ENCODE data around the gene PFDN6.

The PFDN6 gene

DNA sequence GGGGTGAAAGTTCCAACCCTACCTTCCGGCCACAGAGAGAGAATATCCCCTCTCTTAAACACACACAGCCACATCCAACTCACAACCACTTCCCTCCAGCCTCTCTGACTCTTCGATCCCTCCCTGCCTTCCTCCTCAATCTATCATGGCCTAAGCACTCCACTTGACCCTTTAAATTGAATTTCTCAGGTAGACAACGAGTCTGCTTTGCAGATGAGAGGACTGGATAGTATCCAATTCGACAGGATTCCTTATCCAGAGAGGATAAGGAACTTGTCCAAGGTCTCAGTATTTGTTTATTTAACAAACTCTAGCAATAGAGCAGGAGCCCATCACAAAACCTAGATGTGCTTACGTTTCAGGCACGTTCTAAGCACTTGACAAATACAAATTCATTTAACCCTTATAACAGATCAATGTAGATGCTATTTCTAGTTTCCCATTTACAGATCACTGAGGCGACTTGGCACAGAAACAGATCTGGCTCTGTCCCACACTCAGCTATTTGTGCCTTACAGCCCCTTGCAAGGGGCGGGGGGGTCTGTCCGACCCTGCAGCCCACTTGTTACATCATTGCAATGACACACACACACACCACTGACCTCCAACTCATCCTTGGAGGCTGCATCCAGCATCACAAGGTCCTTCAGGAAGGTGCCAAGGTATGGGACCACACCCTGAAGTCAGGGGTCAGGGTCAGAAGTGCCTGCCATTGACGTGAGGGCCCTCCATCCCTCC is 4.9 kb downstream of the PFDN6 start:
- Histone ChIP-seq H3K9me3 (ENCODE audit: control insufficient read depth in 5 of 5, low read length in 5 of 5) (no peaks in the 10 kb centered on the region), H3K4me1 (ENCODE audit: control insufficient read depth in 5 of 5, insufficient read depth in 5 of 5, low read length in 5 of 5) (peaks cover 5 to 33% (median 30%) of the 10 kb centered on the region in 5 donors), H3K36me3 (ENCODE audit: control insufficient read depth in 5 of 5, insufficient read depth in 5 of 5, low read length in 5 of 5) (peaks cover 0 to 62% (median 58%) of the 10 kb centered on the region in 5 donors), H3K4me3 (ENCODE audit: low read depth in 1 of 5, low read length in 5 of 5) (no peak overlapping the region), H3K27me3 (ENCODE audit: control insufficient read depth in 5 of 5, insufficient read depth in 4 of 5, low read length in 5 of 5) (no peaks in the 10 kb centered on the region), H3K9ac (ENCODE audit: low read length in 5 of 5) (no peak overlapping the region), H3K27ac (ENCODE audit: low read depth, low read length) (no peak overlapping the region)

DNA sequence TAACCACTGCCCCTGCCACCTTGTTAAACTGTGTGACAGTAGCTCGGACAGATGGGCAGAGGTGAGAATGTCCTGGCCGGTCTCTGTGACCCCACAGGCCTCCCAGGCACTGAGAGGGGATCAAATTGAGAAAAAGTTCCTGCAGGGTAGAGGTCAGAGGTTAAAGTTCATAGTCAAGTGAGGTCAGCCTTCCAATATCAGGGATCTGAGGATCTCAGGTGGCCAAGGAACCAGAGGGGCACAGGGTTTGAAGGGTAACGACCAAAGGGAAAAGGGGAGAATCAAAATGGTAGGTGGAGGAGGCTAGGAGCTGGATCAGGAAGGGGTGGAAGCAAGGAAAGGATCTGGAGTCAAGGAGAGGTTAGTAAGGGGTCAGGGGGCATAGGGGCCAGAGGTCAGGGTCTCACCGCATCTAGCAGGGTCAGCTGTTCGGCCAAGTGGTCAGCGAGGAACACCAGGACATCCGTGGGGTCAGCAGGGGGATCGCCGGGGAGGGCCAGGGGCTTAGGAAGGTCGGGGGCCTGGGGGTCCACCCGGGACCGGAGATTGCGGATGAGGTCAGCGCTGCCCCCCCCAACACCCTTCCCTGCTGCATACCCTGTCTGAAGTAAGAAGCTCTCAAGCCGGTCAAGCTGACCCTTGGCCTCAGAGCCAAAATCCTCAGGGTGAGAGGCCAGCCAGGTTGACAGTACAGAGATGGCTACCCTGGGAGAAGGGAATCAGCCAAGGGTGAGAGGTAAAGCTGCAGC is 6.4 kb downstream of the PFDN6 start:
- peaks cover 0 to 62% (median 57%) of the 10 kb centered on the region in 5 donors for H3K36me3 ChIP-seq (ENCODE audit: control insufficient read depth in 5 of 5, insufficient read depth in 5 of 5, low read length in 5 of 5)
- no peak overlapping the region for H3K27ac ChIP-seq (ENCODE audit: low read depth, low read length)

DNA sequence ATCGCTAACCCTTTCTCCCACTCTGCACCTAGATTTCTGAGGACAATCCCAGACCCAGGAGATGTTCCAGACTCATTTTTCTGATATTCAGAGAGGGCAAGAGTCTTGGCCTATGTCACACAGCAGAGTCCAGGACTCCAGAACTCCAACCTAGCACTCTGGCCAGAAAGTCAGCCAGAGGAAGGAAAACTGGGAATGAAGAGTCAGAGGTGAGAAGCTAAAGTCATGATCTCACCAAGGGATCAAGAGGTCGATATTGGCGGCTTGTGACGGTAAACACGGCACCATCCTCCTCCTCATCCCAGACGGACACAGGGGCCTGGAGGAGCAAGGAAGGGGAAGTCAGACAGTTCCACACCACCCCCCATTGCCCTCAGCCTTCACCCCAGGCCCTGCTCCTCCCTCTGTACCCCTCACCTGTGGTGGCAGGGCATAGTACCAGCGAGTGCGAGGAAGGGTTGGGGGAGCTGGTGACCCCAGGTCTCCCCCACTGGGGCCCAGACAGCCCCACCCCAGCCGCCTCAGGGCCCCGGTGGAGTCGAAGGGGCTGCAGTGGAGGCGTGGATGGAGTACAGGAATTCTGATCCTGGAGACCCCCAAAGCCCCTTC is 7.5 kb downstream of the PFDN6 start:
- Histone ChIP-seq H3K27ac (ENCODE audit: low read depth, low read length) (peak overlapping the region; percentile 74), H3K9me3 (ENCODE audit: control insufficient read depth in 5 of 5, low read length in 5 of 5) (no peaks in the 10 kb centered on the region), H3K36me3 (ENCODE audit: control insufficient read depth in 5 of 5, insufficient read depth in 5 of 5, low read length in 5 of 5) (peaks cover 0 to 55% (median 48%) of the 10 kb centered on the region in 5 donors), H3K4me3 (ENCODE audit: low read depth in 1 of 5, low read length in 5 of 5) (peak overlapping the region; percentile 23 to 98 (median 80)), H3K4me1 (ENCODE audit: control insufficient read depth in 5 of 5, insufficient read depth in 5 of 5, low read length in 5 of 5) (peaks cover 2 to 41% (median 26%) of the 10 kb centered on the region in 5 donors), H3K9ac (ENCODE audit: low read length in 5 of 5) (peak overlapping the region in 4 of 5 donors; percentile 59 to 86 (median 72)), H3K27me3 (ENCODE audit: control insufficient read depth in 5 of 5, insufficient read depth in 4 of 5, low read length in 5 of 5) (no peaks in the 10 kb centered on the region)

More for the DNA sequence above, 6.4 kb downstream of the PFDN6 start:
- Histone ChIP-seq H3K9ac (ENCODE audit: low read length in 5 of 5) (no peak overlapping the region), H3K27me3 (ENCODE audit: control insufficient read depth in 5 of 5, insufficient read depth in 4 of 5, low read length in 5 of 5) (no peaks in the 10 kb centered on the region), H3K4me1 (ENCODE audit: control insufficient read depth in 5 of 5, insufficient read depth in 5 of 5, low read length in 5 of 5) (peaks cover 2 to 34% (median 26%) of the 10 kb centered on the region in 5 donors), H3K9me3 (ENCODE audit: control insufficient read depth in 5 of 5, low read length in 5 of 5) (no peaks in the 10 kb centered on the region), H3K4me3 (ENCODE audit: low read depth in 1 of 5, low read length in 5 of 5) (no peak overlapping the region)

DNA sequence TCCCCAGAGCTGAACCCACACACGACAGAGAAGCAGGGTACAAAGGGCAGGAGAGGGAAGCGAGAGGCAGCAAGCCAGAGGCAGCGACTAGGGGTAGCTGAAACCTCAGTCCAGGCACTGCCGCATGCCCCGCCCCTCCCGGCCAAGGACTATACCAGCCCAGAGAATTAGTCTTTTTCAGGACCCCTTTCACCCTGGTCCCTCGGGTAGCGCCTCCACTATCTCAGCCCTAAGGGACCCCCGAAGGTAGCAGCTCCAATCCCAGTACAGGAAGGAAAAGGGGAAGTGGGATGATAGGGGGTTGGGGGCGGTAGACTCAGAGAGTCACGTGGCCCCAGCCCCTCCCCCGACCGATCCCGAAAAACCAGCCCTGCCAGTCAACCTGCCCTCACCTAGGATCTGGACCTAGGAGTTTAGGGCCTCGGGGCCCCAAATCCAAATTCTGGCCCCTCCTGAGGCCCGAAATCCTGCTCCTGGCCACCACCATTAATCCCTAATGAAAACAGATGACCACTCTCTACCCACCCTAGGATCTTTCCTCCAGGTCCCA is 8.1 kb downstream of the PFDN6 start:
- Histone ChIP-seq H3K4me1 (ENCODE audit: control insufficient read depth in 5 of 5, insufficient read depth in 5 of 5, low read length in 5 of 5) (peaks cover 2 to 41% (median 26%) of the 10 kb centered on the region in 5 donors), H3K36me3 (ENCODE audit: control insufficient read depth in 5 of 5, insufficient read depth in 5 of 5, low read length in 5 of 5) (peaks cover 0 to 51% (median 42%) of the 10 kb centered on the region in 5 donors), H3K27ac (ENCODE audit: low read depth, low read length) (peak overlapping the region; percentile 74), H3K9me3 (ENCODE audit: control insufficient read depth in 5 of 5, low read length in 5 of 5) (no peaks in the 10 kb centered on the region), H3K27me3 (ENCODE audit: control insufficient read depth in 5 of 5, insufficient read depth in 4 of 5, low read length in 5 of 5) (no peaks in the 10 kb centered on the region), H3K4me3 (ENCODE audit: low read depth in 1 of 5, low read length in 5 of 5) (peak overlapping the region; percentile 23 to 98 (median 80)), H3K9ac (ENCODE audit: low read length in 5 of 5) (peak overlapping the region; percentile 59 to 86 (median 72))

DNA sequence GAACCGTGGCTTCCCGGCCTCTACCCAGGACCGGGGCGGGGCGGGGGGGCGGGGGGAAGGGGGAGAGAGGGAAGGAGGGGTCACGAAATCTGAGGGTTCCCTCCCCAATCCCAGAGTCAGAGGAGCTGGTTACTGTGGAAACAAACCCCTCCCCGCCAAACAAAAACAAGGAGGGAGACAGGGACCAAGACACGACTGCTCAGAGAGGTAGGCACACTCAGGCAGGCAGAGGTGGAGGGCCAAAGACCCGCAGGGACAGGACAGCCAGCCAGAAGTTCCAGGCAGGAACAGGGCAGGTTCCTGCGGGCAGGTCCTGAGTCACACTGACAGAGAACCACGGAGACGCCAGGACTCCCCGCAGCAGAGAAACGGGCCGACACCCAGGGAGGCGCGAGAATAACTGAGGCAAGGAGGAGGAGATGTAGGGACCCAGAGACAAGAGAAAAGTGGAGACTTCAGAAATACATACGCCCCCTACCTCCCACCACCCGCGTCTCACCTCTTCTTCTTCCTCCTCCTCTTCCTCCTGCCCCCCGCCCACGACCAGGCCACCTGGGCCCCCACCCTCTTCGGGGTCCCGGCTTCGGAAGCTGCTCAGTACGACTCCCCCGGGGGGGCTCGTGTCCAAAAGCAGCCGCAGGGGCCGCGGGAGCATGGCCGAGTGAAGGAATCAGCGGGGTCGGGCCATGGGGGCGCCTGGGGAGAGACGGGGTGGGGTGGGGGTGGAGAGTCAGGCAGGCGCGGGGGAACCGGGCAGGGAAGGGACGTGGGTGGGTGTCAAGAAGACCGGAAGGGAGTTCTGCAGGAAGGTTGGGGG is 8.8 kb downstream of the PFDN6 start:
- Histone ChIP-seq H3K27me3 (ENCODE audit: control insufficient read depth in 5 of 5, insufficient read depth in 4 of 5, low read length in 5 of 5) (no peaks in the 10 kb centered on the region), H3K9me3 (ENCODE audit: control insufficient read depth in 5 of 5, low read length in 5 of 5) (no peaks in the 10 kb centered on the region), H3K4me3 (ENCODE audit: low read depth in 1 of 5, low read length in 5 of 5) (peak overlapping the region; percentile 69 to 98 (median 91)), H3K27ac (ENCODE audit: low read depth, low read length) (peak overlapping the region; percentile 93), H3K9ac (ENCODE audit: low read length in 5 of 5) (peak overlapping the region in 4 of 5 donors; percentile 73 to 94 (median 90)), H3K4me1 (ENCODE audit: control insufficient read depth in 5 of 5, insufficient read depth in 5 of 5, low read length in 5 of 5) (peaks cover 2 to 41% (median 26%) of the 10 kb centered on the region in 5 donors), H3K36me3 (ENCODE audit: control insufficient read depth in 5 of 5, insufficient read depth in 5 of 5, low read length in 5 of 5) (peaks cover 0 to 47% (median 35%) of the 10 kb centered on the region in 5 donors)

DNA sequence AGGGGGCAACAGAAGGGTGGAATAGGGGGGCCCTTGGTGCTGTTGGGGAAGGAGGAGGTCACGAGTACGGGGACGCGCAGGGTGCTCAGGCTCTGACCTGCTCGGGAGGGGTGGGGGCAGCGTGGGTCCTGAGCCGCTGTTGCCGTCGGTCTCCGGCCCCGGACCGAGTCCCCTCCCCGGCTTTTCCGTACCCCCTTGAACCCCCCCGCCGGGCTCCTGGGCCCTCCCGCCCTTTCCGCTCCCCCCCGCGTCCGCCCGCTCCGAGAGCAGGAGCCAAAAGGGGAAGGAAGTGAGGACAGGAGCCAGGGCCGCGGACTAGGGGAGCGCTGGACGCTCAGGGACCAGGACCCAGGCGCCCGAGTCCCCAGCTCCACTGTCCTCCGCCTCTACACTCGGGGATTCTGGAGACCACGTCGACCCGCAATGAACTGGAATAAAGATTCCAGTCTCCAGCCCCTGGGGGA is 9.4 kb downstream of the PFDN6 start, which contains the start of gene RGL2:
Gene RGL2 (minus strand): TSS at position 170 of the 464 bp plus-strand sequence. CDS start 332 bp downstream, outside the sequence.
- H3K9ac ChIP-seq (ENCODE audit: low read length in 5 of 5), result peak within 1 kb of the TSS; percentile 73 to 94 (median 90)
- peak within 1 kb of the TSS; percentile 74 to 98 (median 91) for H3K4me3 ChIP-seq (ENCODE audit: low read depth in 1 of 5, low read length in 5 of 5)
- no peaks in the 10 kb centered on the region for H3K9me3 ChIP-seq (ENCODE audit: control insufficient read depth in 5 of 5, low read length in 5 of 5)
- H3K27ac ChIP-seq (ENCODE audit: low read depth, low read length), result peak within 1 kb of the TSS; percentile 93
- peaks cover 2 to 41% (median 26%) of the 10 kb centered on the region in 5 donors for H3K4me1 ChIP-seq (ENCODE audit: control insufficient read depth in 5 of 5, insufficient read depth in 5 of 5, low read length in 5 of 5)
- H3K36me3 ChIP-seq (ENCODE audit: control insufficient read depth in 5 of 5, insufficient read depth in 5 of 5, low read length in 5 of 5), result peaks cover 0 to 44% (median 33%) of the 10 kb centered on the region in 5 donors
- H3K27me3 ChIP-seq (ENCODE audit: control insufficient read depth in 5 of 5, insufficient read depth in 4 of 5, low read length in 5 of 5), result no peaks in the 10 kb centered on the region

DNA sequence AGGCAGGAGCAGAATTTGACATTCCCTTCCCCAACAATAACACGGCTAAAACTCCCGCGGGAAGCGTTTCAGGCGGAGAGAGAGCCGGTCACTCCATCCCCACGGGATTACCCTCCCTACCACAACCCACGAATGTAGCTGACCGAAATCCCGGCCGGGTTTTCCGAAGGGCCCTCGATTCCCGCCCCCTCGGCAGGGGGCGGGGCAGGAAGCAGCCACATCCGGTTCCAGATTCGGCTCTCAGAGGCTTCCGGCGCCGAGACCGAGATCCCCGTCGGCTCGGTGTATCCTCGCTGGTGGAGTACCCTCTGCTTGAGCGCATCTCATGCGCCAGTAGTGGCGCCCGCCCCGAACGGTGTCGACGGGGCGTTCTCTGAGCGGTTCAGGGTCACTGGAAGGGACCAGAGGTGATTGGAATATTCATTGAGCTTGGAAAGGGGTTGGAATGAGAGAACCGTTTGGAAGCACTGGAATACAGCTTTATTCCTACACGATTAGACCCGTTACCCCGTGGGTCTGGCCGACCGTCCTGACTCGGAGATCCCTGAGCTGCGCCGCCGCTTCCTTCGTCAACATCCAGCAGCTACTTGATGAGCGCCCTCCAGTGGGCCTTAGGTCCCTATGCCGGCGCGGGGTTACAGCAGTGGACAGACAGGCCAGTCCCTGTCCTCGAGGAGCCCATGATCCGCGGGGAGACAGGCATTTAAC is 10.0 kb downstream of the PFDN6 start:
- no peaks in the 10 kb centered on the region for H3K9me3 ChIP-seq (ENCODE audit: control insufficient read depth in 5 of 5, low read length in 5 of 5)
- H3K9ac ChIP-seq (ENCODE audit: low read length in 5 of 5), result peak overlapping the region; percentile 66 to 94 (median 90)
- H3K27me3 ChIP-seq (ENCODE audit: control insufficient read depth in 5 of 5, insufficient read depth in 4 of 5, low read length in 5 of 5), result no peaks in the 10 kb centered on the region
- peak overlapping the region; percentile 74 to 98 (median 91) for H3K4me3 ChIP-seq (ENCODE audit: low read depth in 1 of 5, low read length in 5 of 5)
- H3K36me3 ChIP-seq (ENCODE audit: control insufficient read depth in 5 of 5, insufficient read depth in 5 of 5, low read length in 5 of 5), result peaks cover 0 to 44% (median 33%) of the 10 kb centered on the region in 5 donors
- H3K27ac ChIP-seq (ENCODE audit: low read depth, low read length), result peak overlapping the region; percentile 93
- H3K4me1 ChIP-seq (ENCODE audit: control insufficient read depth in 5 of 5, insufficient read depth in 5 of 5, low read length in 5 of 5), result peaks cover 2 to 41% (median 26%) of the 10 kb centered on the region in 5 donors

DNA sequence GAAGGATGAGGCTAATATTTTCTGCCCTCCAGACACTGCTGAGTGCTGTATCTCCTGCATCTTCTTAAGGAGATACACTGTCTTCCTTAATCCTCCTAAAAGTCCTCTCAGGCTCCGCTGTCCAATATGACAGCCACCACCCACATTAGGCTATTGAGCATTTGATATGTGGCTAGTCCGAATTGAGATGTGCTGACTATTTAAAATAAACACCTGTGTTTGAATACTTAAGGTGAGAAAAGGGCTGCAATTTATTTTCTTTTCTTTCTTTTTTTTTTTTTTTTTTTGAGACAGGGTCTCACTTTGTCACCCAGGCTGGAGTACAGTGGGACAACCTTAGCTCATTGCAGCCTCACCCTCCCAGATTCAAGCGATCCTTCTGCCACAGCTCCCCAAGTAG is 12.5 kb downstream of the PFDN6 start:
- Histone ChIP-seq H3K4me1 (ENCODE audit: control insufficient read depth in 5 of 5, insufficient read depth in 5 of 5, low read length in 5 of 5) (peaks cover 2 to 50% (median 26%) of the 10 kb centered on the region in 5 donors), H3K36me3 (ENCODE audit: control insufficient read depth in 5 of 5, insufficient read depth in 5 of 5, low read length in 5 of 5) (peaks cover 0 to 34% (median 25%) of the 10 kb centered on the region in 5 donors)

More for the DNA sequence above, 12.5 kb downstream of the PFDN6 start:
- H3K27me3 ChIP-seq (ENCODE audit: control insufficient read depth in 5 of 5, insufficient read depth in 4 of 5, low read length in 5 of 5), result no peaks in the 10 kb centered on the region
- no peaks in the 10 kb centered on the region for H3K9me3 ChIP-seq (ENCODE audit: control insufficient read depth in 5 of 5, low read length in 5 of 5)
- no peak overlapping the region for H3K4me3 ChIP-seq (ENCODE audit: low read depth in 1 of 5, low read length in 5 of 5)
- H3K27ac ChIP-seq (ENCODE audit: low read depth, low read length), result no peak overlapping the region
- H3K9ac ChIP-seq (ENCODE audit: low read length in 5 of 5), result no peak overlapping the region

Data from subcutaneous abdominal adipose tissue (tissue), 5 donors.